Amygdala (tissue), 56 donors: ENCODE results near the gene SLC6A6.
"Not testable (repeated sequence)": the region's sequence is repeated elsewhere in the genome, so short reads cannot be mapped to it uniquely, and the experiment has no call there.

Source experiments
- DNase-seq, 56 donors: peaks; one replicate each; lab custom pipeline; 2025; lab: John Stamatoyannopoulos, UW

Gene SLC6A6

DNA sequence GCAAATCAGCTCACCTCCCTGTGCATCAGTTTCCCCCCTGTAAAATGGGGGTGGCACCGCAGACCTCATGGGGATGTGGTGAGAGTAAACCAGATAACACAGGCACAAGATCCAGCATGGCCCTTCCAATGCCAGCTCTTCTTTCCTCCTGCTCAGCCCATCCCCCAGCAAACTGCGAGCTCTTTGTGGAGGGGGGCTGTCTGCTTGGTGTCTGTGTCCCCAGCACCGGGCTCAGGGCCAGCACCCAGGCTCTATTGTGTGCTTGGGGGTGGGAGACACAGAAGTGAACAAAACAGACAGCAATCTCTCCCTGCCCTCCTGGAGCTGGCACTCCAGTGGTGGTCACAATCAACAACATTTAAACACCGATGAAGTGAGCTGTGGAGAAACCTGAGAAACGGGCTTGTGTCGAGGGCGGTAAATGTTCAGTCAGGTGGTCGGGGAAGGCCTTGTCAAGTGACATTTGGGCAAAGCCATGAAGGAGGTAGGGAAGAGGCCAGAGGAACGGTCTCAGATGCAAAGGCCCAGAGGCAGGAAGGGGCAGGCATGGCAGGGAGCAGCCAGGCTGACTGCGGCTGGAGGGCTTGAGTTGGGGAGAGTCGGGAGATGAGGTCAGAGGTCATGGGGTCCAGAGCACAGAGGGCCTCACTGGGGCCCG, 109.3 kb downstream of the SLC6A6 start:
- no peak for DNase-seq

DNA sequence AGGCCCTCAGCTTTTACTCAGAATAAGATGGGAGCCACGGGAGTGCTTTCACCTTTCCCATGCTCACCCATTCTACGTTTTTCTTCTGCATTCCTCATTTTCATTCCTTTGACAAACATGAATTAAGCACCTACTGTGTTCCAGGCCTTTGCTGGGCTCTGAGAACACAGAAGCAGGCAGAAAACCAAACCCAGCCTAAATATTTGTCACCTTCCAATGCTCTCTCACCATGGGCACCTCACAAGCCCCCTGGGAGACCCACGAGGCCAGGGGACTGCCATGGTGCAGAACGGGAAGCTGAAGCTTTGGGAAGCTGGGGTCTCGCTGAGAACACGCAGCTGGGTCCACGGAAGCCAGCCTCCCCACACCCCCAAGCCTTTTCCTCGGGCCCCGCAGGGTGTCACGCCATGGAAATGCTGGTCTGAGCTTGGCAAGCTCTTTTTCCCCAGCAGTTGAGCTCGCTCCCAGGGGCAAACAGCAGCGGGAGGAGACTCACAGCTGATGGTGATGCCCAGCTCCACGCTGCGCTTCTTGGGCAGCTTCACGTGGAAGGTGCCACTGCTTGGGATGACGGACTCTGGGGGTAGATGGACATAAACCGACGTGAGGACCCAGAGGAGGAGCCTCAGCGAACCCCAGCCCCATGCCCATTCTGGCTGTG, 110.0 kb downstream of the SLC6A6 start:
- no peak for DNase-seq

DNA sequence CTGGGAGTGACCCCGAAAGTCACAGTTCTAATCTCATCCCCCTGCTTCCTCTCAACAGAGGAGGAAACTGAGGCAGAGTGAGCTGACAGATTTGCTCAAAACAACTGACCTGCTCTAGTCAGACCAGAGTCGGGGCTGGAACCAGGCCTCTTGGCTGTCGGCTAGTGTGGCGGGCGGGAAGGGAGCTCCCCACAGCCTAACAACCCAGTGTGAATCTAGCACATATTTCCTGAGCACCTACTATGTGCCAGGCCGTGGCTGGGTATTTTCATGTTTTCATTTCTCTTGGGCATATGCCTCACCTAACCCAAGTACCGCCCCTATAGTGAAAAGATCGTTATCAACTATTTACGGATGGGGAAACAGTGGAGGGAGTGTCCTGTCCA, 110.5 kb downstream of the SLC6A6 start:
- no peak for DNase-seq

DNA sequence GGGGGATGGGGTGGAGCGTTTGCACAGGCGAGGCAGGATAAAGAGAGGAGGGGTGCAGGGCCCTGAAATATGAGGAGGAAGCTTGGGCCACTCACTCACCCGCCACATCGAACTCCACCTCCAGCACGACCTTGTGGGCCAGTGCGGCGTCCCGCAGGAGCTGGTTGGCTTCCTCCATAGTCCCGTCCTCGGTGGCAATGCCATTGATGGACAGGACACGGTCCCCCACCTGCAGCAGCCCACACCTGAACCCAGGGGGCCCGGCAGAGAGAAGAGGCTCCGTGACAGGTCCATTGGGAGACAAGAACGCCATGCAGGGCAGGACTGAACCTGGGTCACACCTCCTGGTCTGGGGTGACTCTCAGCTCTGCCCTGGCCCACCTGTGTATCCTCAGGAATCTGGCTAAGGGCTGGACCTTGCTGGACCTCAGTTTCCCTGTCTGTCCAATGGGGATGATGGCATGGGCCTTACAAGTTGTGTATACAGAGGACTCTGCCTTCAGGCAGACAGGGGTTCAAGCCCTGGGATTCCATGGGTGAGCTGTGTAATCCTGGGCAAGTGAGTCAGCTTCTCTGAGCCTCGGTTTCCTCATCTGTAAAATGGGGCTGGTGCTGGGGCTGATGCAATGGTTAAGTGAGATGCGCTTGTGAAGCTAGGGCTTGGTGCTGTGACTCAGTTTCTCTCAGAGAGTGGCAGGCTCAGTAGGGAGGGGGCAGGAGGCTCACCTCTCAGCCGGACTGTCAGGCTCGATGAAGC, 111.3 kb downstream of the SLC6A6 start:
- DNase-seq: no peak

GRCh38 chr3:14514323-14514720, 111.9 kb downstream of the SLC6A6 start:
- DNase-seq: no peak

DNA sequence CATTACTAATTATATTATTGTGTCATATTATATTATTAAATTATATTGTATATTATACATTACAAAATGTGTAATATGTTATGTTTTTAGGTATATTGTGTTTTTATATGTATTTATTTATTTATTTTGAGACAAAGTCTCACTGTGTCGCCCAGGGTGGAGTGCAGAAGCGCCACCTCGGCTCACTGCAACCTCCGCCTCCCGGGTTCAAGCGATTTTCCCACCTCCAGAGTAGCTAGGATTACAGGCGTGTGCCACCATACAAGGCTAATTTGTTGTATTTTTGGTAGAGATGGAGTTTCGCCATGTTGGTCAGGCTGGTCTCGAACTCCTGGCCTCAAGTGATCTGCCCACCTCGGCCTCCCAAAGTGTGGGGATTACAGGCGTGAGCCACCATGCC, 113.1 kb downstream of the SLC6A6 start:
- DNase-seq: not testable (repeated sequence)

GRCh38 chr3:14516738-14517345, 114.4 kb downstream of the SLC6A6 start:
- DNase-seq: no peak

DNA sequence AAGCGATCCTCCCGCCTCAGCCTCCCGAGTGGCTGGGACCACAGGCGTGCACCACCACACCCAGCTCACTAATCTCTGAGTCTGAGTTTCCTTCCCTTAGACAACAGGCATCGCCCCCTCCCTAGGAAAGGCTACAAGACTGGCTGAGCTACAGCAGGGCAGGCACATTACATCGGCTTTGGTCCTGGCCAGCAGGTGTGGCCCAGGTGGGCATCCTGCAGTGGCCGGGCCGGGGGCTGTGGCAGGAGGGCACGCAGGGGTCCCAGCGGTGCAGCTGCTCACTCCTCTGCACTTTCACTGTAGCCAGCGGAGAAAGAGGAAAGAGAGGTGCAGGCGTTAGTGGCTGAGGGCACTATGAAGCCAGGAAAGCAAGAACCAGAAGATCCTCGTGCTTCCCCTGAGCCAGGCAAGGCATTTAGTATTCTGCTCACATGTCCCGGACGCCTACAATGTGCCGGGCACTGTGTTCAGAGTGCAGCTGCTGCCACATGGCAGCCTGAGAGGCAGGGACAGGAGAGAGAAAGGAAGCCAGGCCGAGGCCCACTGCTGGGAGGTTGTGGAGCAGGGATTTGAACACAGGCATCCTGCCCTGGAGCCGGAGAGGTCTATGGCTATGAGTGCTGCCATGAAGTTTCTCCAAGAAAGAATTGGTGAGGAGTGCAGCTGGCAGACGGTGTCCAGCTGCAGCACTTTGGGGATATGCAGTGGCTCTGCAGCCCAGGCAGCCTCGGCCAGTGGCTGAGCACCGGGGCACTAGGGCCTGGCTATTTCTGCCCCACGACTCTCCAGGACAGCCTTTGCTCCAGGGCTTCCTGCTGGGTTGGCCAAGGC, 115.4 kb downstream of the SLC6A6 start:
- no peak for DNase-seq

DNA sequence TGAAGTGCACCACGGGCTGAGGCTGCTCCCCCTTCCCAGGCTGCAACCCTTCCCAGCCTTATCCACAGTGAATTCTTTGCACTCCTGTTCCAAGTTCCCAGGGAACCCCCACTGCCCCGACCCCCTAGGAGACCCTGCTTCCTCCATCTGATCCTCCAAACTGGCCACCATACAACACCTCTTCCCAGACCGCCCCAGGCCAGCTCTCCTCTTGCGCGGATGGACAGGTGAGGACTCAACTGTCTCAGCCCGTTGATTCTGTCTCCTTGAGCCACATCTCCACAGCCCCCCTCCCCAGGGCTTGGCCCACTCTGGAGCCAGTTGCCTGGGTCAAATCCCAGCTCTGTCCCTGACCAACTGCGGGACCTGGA, 116.0 kb downstream of the SLC6A6 start:
- DNase-seq: no peak

DNA sequence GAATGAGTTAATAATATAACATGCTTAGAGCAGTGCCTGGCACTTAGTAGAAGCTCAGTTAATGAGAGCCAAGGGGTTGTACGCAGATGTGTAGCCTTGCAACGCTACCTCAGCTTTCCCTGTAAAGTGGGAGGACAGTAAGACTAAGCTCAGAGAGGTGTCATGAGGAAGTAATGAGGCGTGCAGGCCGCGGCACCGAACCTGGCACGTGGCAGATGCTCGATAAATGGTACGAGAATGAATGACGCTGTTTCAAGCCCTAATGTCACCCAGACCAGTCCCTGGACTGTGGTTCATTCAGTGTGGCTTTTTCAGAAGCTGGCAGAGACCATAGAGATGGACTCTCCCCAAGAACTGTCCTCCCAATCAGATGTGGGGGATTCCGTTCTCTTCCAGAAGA, 116.5 kb downstream of the SLC6A6 start:
- DNase-seq: no peak

DNA sequence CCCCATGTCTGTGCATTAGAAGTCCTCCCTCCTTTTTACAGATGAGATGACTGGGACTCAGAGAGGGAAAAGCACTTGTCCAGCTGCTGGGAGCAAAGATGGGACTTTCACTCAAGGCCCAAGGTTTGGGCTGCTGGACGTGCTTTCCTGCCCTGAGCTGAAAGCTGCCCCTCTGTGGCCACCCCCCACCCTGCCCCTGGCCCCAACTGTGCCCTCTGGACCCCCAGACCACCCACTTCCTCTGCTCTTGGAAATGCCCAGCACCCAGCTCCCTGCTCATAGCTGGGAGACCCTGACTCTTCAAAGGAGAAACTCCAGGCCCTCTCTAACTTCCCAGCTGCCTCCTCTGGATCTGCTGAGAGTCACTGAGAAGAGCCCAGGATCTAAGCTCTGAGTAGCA, 117.0 kb downstream of the SLC6A6 start:
- DNase-seq: no peak

DNA sequence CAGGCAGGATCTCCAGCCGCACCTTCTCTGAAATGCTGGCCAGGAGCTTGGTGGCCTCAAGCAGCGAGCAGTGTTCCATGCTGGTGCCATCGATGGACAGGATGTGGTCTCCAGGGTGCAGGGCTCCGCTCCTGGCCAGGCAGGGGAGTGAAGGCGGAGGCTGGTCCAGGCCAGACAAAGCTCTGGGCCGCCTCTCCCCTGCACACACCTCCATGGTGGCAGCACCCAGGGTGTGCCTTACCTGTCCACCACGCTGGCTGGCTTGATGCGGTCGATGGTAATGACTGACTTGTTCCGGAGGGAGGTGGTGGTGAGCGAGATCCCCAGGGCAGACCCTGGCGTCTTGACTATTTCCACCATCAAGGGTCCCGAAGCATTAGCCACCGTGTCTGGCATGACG, 117.7 kb downstream of the SLC6A6 start:
- DNase-seq: no peak

GRCh38 chr3:14520967-14521366, 118.6 kb downstream of the SLC6A6 start:
- DNase-seq: no peak

DNA sequence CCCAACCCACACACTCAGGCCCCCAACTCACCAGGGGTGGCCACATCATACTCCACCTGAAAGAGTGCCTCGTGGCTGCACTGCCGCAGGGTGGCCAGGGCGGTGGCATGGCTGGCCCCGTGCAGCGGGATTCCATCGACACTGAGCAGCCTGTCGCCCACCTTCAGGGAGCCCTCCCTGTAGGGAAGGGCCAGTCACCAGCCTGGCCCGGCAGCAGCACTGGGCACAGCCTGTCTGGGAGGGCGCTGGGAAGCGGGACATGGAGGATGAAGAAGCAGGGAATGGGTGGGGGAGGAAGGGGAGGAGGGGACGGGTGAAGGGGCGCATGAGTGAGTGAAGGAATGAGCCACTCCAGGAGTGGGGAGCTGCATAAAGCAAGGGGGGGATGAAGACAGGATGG, 119.2 kb downstream of the SLC6A6 start:
- DNase-seq: no peak

DNA sequence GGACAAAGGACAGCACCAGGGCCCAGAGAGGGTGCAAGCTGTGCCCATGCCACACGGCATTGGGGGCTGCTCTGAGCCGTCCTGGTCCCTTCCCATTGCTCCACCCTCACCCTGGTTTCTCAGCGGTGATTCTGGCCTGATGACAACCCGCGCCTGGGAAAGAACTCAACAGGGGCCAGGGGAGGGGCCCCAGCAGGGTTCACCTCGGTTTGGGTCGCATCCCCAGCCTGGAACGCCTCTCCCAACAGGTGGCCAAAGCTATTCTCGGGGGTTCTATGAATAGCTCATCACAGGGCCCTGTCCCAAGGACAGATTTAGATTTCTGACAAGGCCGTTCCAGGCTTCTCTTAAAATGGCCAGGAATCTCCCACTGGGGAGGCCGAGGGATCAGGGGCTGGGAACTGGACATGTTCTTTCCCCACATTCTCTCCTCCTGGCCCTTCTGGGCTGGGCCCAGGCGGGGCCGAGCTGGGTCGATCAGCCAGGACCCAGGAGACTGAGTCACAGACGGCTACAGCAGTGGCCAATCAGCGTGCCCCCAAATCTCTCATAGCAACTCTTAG, 119.8 kb downstream of the SLC6A6 start:
- DNase-seq: no peak

- no peak for DNase-seq
Measured at GRCh38 chr3:14522768-14523167, 120.4 kb downstream of the SLC6A6 start.

DNA sequence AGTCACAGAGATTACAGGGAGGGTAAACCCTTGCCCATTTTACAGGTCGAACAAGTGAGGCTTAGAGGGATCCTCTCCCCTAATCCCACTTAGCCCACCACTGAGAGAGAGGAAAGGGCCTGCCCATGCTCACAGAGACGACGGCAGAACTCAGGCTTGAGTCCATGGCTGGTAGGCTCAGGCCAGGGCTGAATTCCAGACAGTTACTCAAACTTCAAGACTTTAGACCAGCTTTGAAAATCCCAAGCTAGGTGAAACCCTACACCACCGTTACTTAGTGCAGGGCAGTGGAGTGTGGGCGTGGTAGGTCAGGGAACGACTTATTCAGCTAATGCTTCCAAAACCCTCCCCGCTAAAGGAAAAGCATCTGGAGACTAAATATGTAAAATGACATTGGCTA, 121.4 kb downstream of the SLC6A6 start:
- DNase-seq: no peak

GRCh38 chr3:14524311-14524711, 121.9 kb downstream of the SLC6A6 start:
- DNase-seq: no peak

DNA sequence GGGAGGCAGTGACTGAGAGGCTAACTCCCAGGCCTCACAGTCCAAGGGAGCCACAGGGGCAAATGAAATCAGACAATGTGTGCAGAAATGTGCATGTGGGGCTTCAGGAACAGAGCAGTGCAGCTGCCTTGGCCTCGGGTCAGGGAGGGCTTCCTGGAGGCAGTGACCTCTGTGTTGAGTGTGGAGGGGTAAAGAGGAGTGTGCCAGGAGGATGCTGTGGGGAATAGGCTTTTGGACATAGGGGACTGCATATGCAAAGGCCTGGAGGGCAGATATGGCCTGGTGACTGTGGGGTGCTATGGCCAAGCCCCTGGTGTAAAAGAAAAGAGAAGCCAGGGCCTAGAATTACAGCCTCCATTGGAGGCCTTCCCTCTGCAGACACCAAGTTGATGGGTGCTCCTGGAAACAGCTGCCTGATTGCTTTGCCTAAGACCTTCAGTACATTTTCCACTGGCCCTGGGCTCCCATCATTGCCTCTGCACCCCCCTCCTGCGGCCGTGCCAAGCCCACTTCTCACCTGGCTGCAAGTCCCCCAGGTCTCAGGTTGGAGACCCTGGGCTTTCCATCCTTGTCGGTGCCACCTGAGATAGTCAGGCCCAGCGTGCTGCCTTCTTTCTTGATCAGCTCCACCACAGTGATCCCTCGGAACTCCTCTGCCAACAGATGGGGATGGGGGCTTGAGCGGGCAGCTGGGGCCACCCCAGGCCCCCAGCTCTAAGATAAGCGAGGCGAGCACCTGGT, 122.7 kb downstream of the SLC6A6 start:
- DNase-seq: no peak
